ENCODE measurements around the gene VPS13D. TPM values are rescaled to one million over a fixed set of nuclear protein-coding genes. Genes with fewer than 3 reads are reported as not detected.

Gene VPS13D
- total RNA-seq, 1 experiment from 2014 or later = 29.0 TPM

GRCh38 chr1:12447307-12447706, 217.5 kb downstream of the VPS13D start (continued):
- TF ChIP-seq ZNF532 (CRISPR knock-in tag; IDR thresholded peaks at IDR 0.05; ENCODE audit: borderline replicate concordance) = no peak
- TF ChIP-seq FOXJ3 (CRISPR knock-in tag; IDR thresholded peaks at IDR 0.05; ENCODE audit: borderline replicate concordance) = no peak
- no peak for TF ChIP-seq USF1 (CRISPR knock-in tag; IDR thresholded peaks at IDR 0.05)

- peaks cover 8% of the 10 kb centered on the region for H3K4me1 Mint-ChIP-seq
- no peak overlapping the region for H3K4me3 Mint-ChIP-seq
- H3K9me3 Mint-ChIP-seq = peaks cover 7% of the 10 kb centered on the region
- DNase-seq (ENCODE audit: low spot score) (no peak), ATAC-seq (no peak)
- POLR2A ChIA-PET = no interaction called here
- CTCF ChIA-PET = interaction anchor here (1.5 kb wide), 1 partner anchor 14 kb away, joined by 3 read pairs; no protein-coding TSS in a partner anchor
- H3K27me3 Mint-ChIP-seq (ENCODE audit: low read depth) = no peaks in the 10 kb centered on the region
- no peak for TF ChIP-seq ZNF416 (CRISPR knock-in tag; IDR thresholded peaks at IDR 0.05)
- no peak for TF ChIP-seq ZNF138 (CRISPR knock-in tag; conservative IDR thresholded peaks at IDR 0.05)
- no peak for TF ChIP-seq HMGXB4 (CRISPR knock-in tag; IDR thresholded peaks at IDR 0.05)
- TF ChIP-seq ESRRA (CRISPR knock-in tag; IDR thresholded peaks at IDR 0.05; ENCODE audit: borderline replicate concordance) = no peak
- TF ChIP-seq ZMAT4 (CRISPR knock-in tag; IDR thresholded peaks at IDR 0.05) = no peak
- TF ChIP-seq PRDM15 (CRISPR knock-in tag; IDR thresholded peaks at IDR 0.05) = no peak
- no peak for TF ChIP-seq USF2 (CRISPR knock-in tag; IDR thresholded peaks at IDR 0.05)
- no peak for TF ChIP-seq E2F4 (CRISPR knock-in tag; IDR thresholded peaks at IDR 0.05; ENCODE audit: borderline replicate concordance, low read depth)
- TF ChIP-seq PREB (CRISPR knock-in tag; IDR thresholded peaks at IDR 0.05; ENCODE audit: borderline replicate concordance) = no peak
- TF ChIP-seq ZNF532 (CRISPR knock-in tag; IDR thresholded peaks at IDR 0.05; ENCODE audit: borderline replicate concordance) = no peak
- no peak for TF ChIP-seq NR3C1 (CRISPR knock-in tag; conservative IDR thresholded peaks at IDR 0.05; ENCODE audit: low read depth)
- H3K27ac Mint-ChIP-seq = no peak overlapping the region
- H3K36me3 Mint-ChIP-seq = no peaks in the 10 kb centered on the region
These were observed 218.1 kb downstream of the VPS13D start for GRCh38 chr1:12447849-12448312.

Measured in WTC11 (cell line).